Activated CD4-positive, alpha-beta T cell treated with anti-CD3 and anti-CD28 coated beads, Interleukin-2, amount 50 U/mL, for 1 hour (primary cell): Measurements from ENCODE around the gene SPACDR.
A peak's percentile ranks its signal among the peaks of the same experiment; 100 is the strongest.

Experiments used
- DNase-seq: peaks from one replicate; pipeline ENCODE4 v3.0.0-alpha.2; 2020

The SPACDR gene

GRCh38 chr7:100484673-100485045 is 20.6 kb upstream of the SPACDR start:
- no peak for DNase-seq

GRCh38 chr7:100483722-100484672 is 19.9 kb upstream of the SPACDR start, which contains the start of gene NYAP1:
TSS of gene NYAP1 (plus strand) at chr7:100483927. CDS start at chr7:100485312, 1,385 bp downstream.
- DNase-seq = peak; percentile 60

- peak; percentile 80 for DNase-seq
Observed at GRCh38 chr7:100483090-100483721, 19.1 kb upstream of the SPACDR start.

GRCh38 chr7:100482728-100483089 is 18.6 kb upstream of the SPACDR start:
- DNase-seq = no peak

GRCh38 chr7:100481466-100481865 is 17.4 kb upstream of the SPACDR start:
- no peak for DNase-seq

- DNase-seq = peak; percentile 88
Observed at GRCh38 chr7:100478958-100479660, 15.0 kb upstream of the SPACDR start, which contains the start of gene TSC22D4. TSS of gene TSC22D4 (minus strand) at chr7:100479214. CDS start at chr7:100478038, 1,176 bp downstream.

GRCh38 chr7:100477871-100478267 is 13.8 kb upstream of the SPACDR start:
- no peak for DNase-seq

- DNase-seq = peak; percentile 45
Observed at GRCh38 chr7:100476903-100477870, 13.1 kb upstream of the SPACDR start.

- DNase-seq = no peak
Observed at GRCh38 chr7:100476101-100476780, 12.2 kb upstream of the SPACDR start.

- DNase-seq = no peak
Observed at GRCh38 chr7:100475549-100475948, 11.5 kb upstream of the SPACDR start.

- DNase-seq = no peak
Observed at GRCh38 chr7:100472854-100473499, 8.9 kb upstream of the SPACDR start.

- no peak for DNase-seq
Observed at GRCh38 chr7:100472121-100472851, 8.2 kb upstream of the SPACDR start.

GRCh38 chr7:100471021-100471420 is 7.0 kb upstream of the SPACDR start:
- DNase-seq = no peak

GRCh38 chr7:100469227-100470044 is 5.4 kb upstream of the SPACDR start:
- peak; percentile 85 for DNase-seq

GRCh38 chr7:100467638-100468373 is 3.7 kb upstream of the SPACDR start:
- DNase-seq = no peak

- no peak for DNase-seq
Observed at GRCh38 chr7:100466653-100467605, 2.9 kb upstream of the SPACDR start.

- DNase-seq = no peak
Observed at GRCh38 chr7:100465702-100466311, 1.7 kb upstream of the SPACDR start.
